GM19193 (cell line): Measurements from ENCODE around the gene RALGAPA1.

Experiments used
- POLR2A ChIP-seq: IDR thresholded peaks from 4 replicates; pipeline ENCODE4 v1.6.1; 2011; ENCODE audit not compliant: insufficient read depth, insufficient read length; ENCODE audit errors: extremely low read depth

RALGAPA1 gene

GRCh38 chr14:35503646-35504045 is 305.4 kb downstream of the RALGAPA1 start:
- no peak for TF ChIP-seq POLR2A

GRCh38 chr14:35499180-35499579 is 309.9 kb downstream of the RALGAPA1 start:
- TF ChIP-seq POLR2A: no peak

- TF ChIP-seq POLR2A: no peak
Measured at GRCh38 chr14:35495278-35495677, 313.8 kb downstream of the RALGAPA1 start.

GRCh38 chr14:35492569-35493014 is 316.5 kb downstream of the RALGAPA1 start:
- TF ChIP-seq POLR2A: no peak
